ENCODE measurements around the gene WNT16. TPM values are rescaled to one million over a fixed set of nuclear protein-coding genes. Genes with fewer than 3 reads are reported as not detected.

Gene WNT16
- total and polyA plus RNA-seq, 2 experiments from 2014 or later: 0.45 to 0.73 TPM

- TF ChIP-seq EZH2 (IDR thresholded peaks at IDR 0.05; ENCODE audit: low read depth, unreplicated experiment): peak; percentile 22
- TF ChIP-seq, protein P1, sequence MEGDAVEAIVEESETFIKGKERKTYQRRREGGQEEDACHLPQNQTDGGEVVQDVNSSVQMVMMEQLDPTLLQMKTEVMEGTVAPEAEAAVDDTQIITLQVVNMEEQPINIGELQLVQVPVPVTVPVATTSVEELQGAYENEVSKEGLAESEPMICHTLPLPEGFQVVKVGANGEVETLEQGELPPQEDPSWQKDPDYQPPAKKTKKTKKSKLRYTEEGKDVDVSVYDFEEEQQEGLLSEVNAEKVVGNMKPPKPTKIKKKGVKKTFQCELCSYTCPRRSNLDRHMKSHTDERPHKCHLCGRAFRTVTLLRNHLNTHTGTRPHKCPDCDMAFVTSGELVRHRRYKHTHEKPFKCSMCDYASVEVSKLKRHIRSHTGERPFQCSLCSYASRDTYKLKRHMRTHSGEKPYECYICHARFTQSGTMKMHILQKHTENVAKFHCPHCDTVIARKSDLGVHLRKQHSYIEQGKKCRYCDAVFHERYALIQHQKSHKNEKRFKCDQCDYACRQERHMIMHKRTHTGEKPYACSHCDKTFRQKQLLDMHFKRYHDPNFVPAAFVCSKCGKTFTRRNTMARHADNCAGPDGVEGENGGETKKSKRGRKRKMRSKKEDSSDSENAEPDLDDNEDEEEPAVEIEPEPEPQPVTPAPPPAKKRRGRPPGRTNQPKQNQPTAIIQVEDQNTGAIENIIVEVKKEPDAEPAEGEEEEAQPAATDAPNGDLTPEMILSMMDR (conservative IDR thresholded peaks at IDR 0.05; ENCODE audit: low read depth in 2 of 2): no peak
- no peaks in the 10 kb centered on the region for H3K9me2 ChIP-seq (ENCODE audit: insufficient read depth)
- H3K4me3 Mint-ChIP-seq: peak overlapping the region; percentile 83
- peaks cover 14% of the 10 kb centered on the region; the same call in 1 of the 2 replicates for H3K4me1 ChIP-seq (ENCODE audit: insufficient read depth)
- H3K27me3 ChIP-seq (ENCODE audit: insufficient read depth): peaks cover 52% of the 10 kb centered on the region
- H3K27ac Mint-ChIP-seq: no peak overlapping the region
- ATAC-seq (peak; percentile 27), DNase-seq (ENCODE audit: low spot score) (peak; percentile 71)
- H3K79me2 ChIP-seq (replicated peaks; ENCODE audit: insufficient read depth): no peaks in the 10 kb centered on the region
- no peaks in the 10 kb centered on the region; the same call in 2 of the 3 replicates for H3K9me3 Mint-ChIP-seq
- peaks cover 31% of the 10 kb centered on the region for H3K27me3 Mint-ChIP-seq (ENCODE audit: insufficient read depth, low read depth, poor library complexity)
- peaks cover 9% of the 10 kb centered on the region for H3K4me1 Mint-ChIP-seq
- H3K4me2 ChIP-seq: peak overlapping the region; percentile 97
- no peaks in the 10 kb centered on the region for H4K20me1 ChIP-seq (replicated peaks; ENCODE audit: insufficient read depth)
- H3K36me3 ChIP-seq (ENCODE audit: insufficient read depth): no peaks in the 10 kb centered on the region
- no peaks in the 10 kb centered on the region for H3F3A ChIP-seq (replicated peaks; ENCODE audit: low read depth)
- H3K36me3 Mint-ChIP-seq (ENCODE audit: low read depth): no peaks in the 10 kb centered on the region
- H3K27ac ChIP-seq (ENCODE audit: low read depth): no peak overlapping the region
- H2AFZ ChIP-seq: peak overlapping the region; percentile 99
- H3K4me3 ChIP-seq: peak overlapping the region; percentile 84
Observed at GRCh38 chr7:121330053-121330833, 1.4 kb downstream of the WNT16 start.

DNA sequence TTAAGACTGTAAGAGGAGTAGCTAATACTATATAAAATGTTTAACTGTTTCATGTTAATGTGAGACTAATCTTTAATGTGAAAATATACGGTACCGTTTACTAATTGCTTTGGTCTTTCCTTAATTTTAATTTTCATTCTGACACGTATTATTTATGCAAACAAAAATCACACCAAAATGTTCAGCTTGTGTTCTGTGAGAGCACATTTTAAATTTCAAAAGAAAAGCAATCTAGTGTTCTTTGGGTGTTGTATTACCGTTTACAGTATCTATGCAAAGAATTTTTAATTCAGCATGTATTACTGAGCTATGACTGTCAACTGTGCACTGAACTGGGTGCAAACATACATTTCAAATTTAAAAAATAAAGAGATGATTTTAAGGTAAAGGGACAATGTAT lies 2.2 kb downstream of the WNT16 start:
- peaks cover 29% of the 10 kb centered on the region for H3K27me3 Mint-ChIP-seq (ENCODE audit: insufficient read depth, low read depth, poor library complexity)
- Histone ChIP-seq H3K4me3 (peak overlapping the region; percentile 84), H3K4me1 (ENCODE audit: insufficient read depth) (peaks cover 14% of the 10 kb centered on the region; the same call in 1 of the 2 replicates), H4K20me1 (replicated peaks; ENCODE audit: insufficient read depth) (no peaks in the 10 kb centered on the region), H3K27me3 (ENCODE audit: insufficient read depth) (peaks cover 52% of the 10 kb centered on the region), H3K4me2 (peak overlapping the region; percentile 97), H3K9me2 (ENCODE audit: insufficient read depth) (no peaks in the 10 kb centered on the region), H2AFZ (no peak overlapping the region), H3F3A (replicated peaks; ENCODE audit: low read depth) (no peaks in the 10 kb centered on the region), H3K36me3 (ENCODE audit: insufficient read depth) (no peaks in the 10 kb centered on the region), H3K27ac (ENCODE audit: low read depth) (no peak overlapping the region), H3K79me2 (replicated peaks; ENCODE audit: insufficient read depth) (no peaks in the 10 kb centered on the region)
- ATAC-seq (no peak), DNase-seq (ENCODE audit: low spot score) (no peak)
- H3K36me3 Mint-ChIP-seq (ENCODE audit: low read depth): no peaks in the 10 kb centered on the region
- peaks cover 9% of the 10 kb centered on the region for H3K4me1 Mint-ChIP-seq
- H3K27ac Mint-ChIP-seq: no peak overlapping the region
- peak overlapping the region; percentile 38; the same call in 1 of the 3 replicates for H3K4me3 Mint-ChIP-seq
- H3K9me3 Mint-ChIP-seq: no peaks in the 10 kb centered on the region; the same call in 2 of the 3 replicates
- TF ChIP-seq STAT1 (IDR thresholded peaks at IDR 0.05; ENCODE audit: unreplicated experiment) (no peak), POLR2AphosphoS5 (IDR thresholded peaks at IDR 0.05; ENCODE audit: low read depth) (no peak), ZNF462 (CRISPR knock-in tag; IDR thresholded peaks at IDR 0.05) (no peak), ZNF331 (CRISPR knock-in tag; IDR thresholded peaks at IDR 0.05; ENCODE audit: low read depth) (no peak), ZNF114 (CRISPR knock-in tag; IDR thresholded peaks at IDR 0.05) (no peak), EZH2 (IDR thresholded peaks at IDR 0.05; ENCODE audit: low read depth, unreplicated experiment) (no peak), NANOG (IDR thresholded peaks at IDR 0.05; ENCODE audit: borderline replicate concordance) (no peak)
- TF ChIP-seq, protein P2, sequence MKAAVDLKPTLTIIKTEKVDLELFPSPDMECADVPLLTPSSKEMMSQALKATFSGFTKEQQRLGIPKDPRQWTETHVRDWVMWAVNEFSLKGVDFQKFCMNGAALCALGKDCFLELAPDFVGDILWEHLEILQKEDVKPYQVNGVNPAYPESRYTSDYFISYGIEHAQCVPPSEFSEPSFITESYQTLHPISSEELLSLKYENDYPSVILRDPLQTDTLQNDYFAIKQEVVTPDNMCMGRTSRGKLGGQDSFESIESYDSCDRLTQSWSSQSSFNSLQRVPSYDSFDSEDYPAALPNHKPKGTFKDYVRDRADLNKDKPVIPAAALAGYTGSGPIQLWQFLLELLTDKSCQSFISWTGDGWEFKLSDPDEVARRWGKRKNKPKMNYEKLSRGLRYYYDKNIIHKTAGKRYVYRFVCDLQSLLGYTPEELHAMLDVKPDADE (IDR thresholded peaks at IDR 0.05): no peak
- TF ChIP-seq, protein P1 (conservative IDR thresholded peaks at IDR 0.05; ENCODE audit: low read depth in 2 of 2): no peak
